Measurements from ENCODE around the gene PLEKHA4.

DNA sequence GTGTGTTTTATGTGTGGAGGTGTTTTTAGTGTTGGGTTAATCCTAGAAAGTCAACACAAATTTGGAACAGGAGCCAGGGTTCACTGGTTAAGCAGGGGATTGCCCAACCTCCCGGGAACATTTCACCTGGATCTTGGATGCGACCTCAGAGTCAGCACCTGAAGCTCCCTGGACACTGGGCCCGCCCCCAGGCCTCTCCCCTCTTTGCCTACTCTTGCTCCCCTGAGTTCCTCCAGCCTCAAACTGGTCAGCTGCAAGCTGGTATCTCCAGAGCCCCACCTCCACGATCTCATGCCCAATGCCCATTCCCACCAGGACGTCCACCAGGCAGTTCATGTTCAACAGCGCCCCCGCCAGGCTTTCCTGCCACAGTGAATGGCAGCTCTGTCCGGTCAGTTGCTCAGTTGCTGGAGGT, 41.8 kb downstream of the PLEKHA4 start:
- TF ChIP-seq, protein P1, sequence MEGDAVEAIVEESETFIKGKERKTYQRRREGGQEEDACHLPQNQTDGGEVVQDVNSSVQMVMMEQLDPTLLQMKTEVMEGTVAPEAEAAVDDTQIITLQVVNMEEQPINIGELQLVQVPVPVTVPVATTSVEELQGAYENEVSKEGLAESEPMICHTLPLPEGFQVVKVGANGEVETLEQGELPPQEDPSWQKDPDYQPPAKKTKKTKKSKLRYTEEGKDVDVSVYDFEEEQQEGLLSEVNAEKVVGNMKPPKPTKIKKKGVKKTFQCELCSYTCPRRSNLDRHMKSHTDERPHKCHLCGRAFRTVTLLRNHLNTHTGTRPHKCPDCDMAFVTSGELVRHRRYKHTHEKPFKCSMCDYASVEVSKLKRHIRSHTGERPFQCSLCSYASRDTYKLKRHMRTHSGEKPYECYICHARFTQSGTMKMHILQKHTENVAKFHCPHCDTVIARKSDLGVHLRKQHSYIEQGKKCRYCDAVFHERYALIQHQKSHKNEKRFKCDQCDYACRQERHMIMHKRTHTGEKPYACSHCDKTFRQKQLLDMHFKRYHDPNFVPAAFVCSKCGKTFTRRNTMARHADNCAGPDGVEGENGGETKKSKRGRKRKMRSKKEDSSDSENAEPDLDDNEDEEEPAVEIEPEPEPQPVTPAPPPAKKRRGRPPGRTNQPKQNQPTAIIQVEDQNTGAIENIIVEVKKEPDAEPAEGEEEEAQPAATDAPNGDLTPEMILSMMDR (IDR thresholded peaks at IDR 0.05), result no peak
- no peak for TF ChIP-seq TCF7L2 (IDR thresholded peaks at IDR 0.05; ENCODE audit: low read depth, low read length)
